NB4 (cell line): ENCODE data around the gene SLC25A44.

Source experiments
- MYC ChIP-seq: IDR thresholded peaks from 2 replicates; pipeline ENCODE4 v1.6.1; 2011; ENCODE audit warnings: low read depth, low read length
- POLR2A ChIP-seq: IDR thresholded peaks from 2 replicates; pipeline ENCODE4 v1.6.1; 2011; ENCODE audit warnings: mild to moderate bottlenecking; ENCODE audit not compliant: insufficient read length; ENCODE audit errors: extremely low read depth
- TF ChIP-seq, protein P1 (sequence below): IDR thresholded peaks from one replicate; pipeline ENCODE4 v1.5.1; 2012; ENCODE audit warnings: low read depth, low read length
- TF ChIP-seq, protein P2 (sequence below): IDR thresholded peaks from 2 replicates; pipeline ENCODE4 v1.6.1; 2011; ENCODE audit warnings: low read depth, low read length

DNA sequence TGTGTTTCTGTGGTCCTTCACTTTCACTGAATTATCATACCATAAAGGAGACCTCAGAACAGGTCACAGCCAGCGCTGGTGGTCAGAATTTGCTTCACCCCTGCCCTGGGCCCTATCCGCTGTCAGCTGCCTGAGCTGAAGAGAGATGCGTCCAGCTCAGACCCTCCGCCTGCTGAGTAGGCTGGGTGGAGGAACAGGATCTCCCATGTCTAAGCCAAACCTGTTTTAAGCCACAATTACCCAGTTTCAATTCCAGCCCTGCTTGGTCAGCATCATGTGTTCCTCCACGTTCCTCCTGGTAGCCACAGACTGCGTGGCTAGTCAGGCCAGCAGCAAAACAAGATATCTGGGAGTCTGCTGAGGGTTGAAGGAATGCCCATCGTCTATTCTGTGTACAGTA lies 34.6 kb downstream of the SLC25A44 start:
- TF ChIP-seq, protein P1, sequence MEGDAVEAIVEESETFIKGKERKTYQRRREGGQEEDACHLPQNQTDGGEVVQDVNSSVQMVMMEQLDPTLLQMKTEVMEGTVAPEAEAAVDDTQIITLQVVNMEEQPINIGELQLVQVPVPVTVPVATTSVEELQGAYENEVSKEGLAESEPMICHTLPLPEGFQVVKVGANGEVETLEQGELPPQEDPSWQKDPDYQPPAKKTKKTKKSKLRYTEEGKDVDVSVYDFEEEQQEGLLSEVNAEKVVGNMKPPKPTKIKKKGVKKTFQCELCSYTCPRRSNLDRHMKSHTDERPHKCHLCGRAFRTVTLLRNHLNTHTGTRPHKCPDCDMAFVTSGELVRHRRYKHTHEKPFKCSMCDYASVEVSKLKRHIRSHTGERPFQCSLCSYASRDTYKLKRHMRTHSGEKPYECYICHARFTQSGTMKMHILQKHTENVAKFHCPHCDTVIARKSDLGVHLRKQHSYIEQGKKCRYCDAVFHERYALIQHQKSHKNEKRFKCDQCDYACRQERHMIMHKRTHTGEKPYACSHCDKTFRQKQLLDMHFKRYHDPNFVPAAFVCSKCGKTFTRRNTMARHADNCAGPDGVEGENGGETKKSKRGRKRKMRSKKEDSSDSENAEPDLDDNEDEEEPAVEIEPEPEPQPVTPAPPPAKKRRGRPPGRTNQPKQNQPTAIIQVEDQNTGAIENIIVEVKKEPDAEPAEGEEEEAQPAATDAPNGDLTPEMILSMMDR, result no peak
- TF ChIP-seq POLR2A (no peak), MYC (no peak)
- TF ChIP-seq, protein P2, sequence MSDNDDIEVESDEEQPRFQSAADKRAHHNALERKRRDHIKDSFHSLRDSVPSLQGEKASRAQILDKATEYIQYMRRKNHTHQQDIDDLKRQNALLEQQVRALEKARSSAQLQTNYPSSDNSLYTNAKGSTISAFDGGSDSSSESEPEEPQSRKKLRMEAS, result no peak
